Pons (tissue), 1 donor: Measurements from ENCODE around the gene TSR1.
A peak's percentile ranks its signal among the peaks of the same experiment; 100 is the strongest.

ENCODE experiments used
- DNase-seq: peaks from one replicate; pipeline ENCODE4 v3.0.0-alpha.2; 2016; ENCODE audit warnings: low spot score

TSR1 gene

DNA sequence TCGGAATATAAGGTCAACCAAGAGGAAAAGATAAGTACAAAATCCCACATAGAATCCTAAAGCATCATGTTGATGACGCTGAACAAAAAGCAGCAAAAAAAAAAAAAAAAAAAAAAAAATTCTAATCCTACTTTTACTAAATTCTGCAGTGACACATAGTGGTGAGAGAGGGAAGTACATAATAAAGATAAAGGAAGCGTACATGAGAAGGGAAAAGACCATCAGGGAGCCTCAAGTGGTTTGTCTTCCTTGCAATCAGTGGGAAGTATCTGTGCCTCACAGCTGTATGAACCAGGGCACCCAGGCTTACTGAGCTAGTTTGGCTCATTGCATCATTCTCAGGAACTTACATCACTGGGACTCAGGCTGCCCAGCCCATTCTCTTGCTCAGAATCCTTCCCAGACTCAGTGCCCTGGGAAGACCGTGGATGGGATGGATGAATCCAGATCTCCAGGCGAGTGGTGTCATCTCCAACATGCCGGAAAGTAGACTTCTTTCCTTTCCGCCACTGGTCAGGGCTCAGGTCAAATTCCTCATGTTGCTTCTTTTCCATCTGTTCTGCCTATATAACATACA, 53.9 kb downstream of the TSR1 start:
- peak; percentile 62 for DNase-seq

DNA sequence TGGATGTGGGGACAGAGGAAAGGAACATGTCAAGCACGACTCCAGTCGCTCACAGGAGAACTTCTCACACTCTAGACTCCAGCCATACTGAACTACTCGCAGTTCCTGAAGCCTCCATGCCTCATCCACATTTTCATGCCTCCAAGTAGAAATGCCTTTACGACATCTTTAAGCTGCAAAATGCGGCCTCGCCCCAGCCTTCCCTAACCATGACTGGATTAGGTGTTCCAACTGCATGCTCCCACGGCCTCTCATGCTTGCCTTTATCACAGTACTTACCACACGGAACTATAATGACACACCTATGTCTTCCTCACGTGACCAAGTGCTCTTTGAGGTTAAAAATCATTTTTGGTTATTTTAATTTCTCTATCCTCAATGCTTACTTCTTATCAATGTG, 56.5 kb downstream of the TSR1 start:
- DNase-seq, result no peak

DNA sequence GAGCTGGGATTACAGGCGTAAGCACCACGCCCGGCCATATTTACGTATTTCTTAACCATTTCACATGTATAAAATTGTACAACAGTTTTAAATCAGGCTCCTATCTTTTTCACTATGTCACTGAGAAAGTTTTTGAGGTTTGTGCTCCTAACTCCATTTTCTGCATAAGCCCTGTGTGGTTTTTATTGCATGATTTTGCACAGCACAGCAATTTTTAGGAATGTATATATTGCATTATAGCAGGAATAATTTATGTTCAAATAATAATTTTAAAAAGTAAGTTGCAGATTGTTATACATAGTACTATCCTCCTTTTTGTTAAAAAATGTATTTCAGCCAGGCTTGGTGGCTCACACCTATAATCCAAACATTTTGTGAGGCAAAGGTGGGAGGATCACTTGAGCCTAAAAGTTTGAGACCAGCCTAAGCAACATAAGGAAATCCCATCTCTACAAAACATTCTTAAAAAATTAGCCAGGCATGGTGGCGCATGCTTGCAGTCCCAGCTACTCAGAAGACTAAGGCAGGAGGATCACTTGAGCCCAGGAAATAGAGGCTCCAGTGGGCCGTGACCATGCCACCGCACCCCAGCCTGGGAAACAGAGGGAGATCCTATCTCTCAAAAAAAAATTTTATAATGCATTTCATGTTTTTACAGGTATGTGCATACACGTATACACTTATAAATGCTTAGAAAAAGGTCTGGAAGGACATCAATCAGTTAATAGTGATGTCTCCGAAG, 58.7 kb downstream of the TSR1 start:
- no peak for DNase-seq

DNA sequence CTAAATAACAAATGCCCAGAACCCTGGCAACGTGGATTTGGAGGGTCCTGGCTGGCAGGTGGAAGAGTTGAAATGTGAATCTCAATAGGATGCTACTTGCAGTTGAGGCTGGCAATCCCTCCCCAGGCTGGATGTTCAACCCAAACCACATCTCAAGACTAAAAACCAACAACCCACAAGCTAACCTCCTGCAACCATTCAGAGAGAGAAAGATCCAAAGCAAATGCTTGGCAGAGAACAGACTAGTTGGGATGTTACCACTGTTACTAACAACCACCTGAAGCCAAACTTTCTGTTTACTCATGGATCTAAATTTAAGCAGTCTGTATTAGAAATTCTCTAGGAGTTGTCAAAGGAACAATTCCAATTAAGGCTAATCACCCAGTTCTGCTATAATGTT, 60.5 kb downstream of the TSR1 start:
- DNase-seq, result no peak

DNA sequence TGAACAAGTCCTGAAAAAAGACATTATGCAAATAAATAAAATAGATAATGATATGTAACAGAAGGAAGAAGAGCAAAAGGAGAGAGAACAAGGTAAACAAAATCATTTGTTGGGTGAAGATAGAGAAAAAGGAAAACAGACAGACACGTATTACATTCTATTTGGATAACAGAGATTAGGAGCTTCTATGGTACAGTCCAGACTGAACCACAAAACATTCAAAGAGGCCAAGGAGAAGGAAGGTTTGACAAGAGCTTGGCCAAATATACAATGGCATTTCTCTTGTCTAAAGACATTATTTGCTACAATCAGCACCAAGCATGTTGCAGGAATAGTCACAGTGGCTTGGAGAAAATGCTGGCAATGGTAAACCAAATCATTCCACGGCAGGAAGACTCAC, 61.8 kb downstream of the TSR1 start:
- no peak for DNase-seq
